Ishikawa (cell line): ENCODE measurements around the gene VWA7.

ENCODE experiments used
- MAX ChIP-seq: IDR thresholded peaks from 2 replicates; pipeline ENCODE4 v1.6.1; 2012
- TEAD4 ChIP-seq: IDR thresholded peaks from 2 replicates; pipeline ENCODE4 v1.6.1; 2012

- no peak for TF ChIP-seq TEAD4
- TF ChIP-seq MAX = no peak
Observed at GRCh38 chr6:31792761-31793171, 15.6 kb upstream of the VWA7 start.
